Activated naive CD8-positive, alpha-beta T cell treated with anti-CD3 and anti-CD28 coated beads, Interleukin-2, amount 50 U/mL, for 16 hours (primary cell): ENCODE measurements around the gene TMEM235.

ENCODE experiments used
- DNase-seq: peaks from one replicate; pipeline ENCODE4 v3.0.0-alpha.2; 2020; ENCODE audit warnings: low read depth, low spot score

The TMEM235 gene

DNA sequence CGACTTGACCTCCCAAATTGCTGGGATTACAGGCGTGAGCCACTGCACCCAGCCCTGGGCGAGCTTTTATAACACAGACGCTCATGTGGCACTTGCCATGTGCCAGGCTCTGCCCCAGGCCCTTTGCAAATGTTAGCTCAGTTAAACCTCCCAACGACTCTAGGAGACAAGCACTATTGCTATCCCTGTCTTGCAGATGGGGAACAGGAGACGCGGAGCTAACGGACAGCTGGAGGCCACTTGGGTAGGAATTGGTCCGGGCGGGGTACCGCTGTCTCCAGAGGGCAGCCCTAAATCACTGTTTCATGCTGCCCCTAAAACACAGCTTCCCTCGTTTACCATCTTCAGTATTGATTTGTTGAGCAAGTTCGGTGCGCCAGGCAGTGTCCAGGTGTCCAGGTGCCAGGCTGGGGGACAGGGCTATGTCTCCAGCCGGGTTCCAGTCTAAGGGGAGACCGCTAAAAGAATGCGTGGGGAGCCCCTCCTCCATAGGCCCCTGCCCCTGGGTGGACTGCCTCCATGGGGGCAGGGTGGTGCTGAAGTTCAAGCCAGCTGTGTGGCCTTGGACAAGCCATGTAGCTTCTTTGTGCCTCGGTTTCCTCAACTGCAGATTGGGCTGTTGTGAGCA lies 23.7 kb downstream of the TMEM235 start:
- DNase-seq, result no peak

DNA sequence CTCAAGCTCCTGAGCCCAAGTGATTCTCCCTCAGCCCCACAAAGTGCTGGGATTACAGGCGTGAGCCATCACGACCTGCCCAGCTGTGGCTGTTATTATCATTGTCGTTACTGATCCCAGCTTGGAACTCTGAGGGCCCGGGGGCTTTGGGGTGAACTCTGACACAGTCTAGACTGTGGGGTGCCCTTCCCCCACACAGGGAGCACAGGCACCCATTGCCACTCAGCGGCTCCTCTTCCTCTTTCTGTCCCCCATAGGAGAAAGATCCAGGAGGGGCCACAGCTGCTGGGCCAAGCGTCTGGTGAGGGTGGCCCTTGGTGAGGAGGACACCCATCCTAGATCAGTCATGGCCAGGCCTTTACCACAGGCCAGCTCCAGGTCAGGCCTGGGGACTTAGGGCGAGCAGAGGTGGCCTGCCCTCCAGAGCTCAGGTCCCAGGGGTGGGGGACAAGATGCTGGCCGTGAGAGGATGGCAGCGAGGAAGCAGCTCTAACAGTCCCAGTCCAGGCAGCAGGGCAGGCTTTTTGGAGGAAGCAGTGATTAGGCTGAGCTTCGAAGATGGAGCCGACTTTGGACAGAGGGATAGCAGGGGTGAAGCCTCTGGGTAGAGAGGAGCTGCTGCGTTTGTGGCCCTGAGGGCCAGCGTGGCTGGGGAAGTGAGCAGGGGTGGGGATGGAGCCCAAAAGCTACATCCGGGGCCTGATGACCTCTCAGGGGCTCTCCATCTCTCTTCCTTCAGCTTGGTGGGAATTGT lies 24.7 kb downstream of the TMEM235 start:
- no peak for DNase-seq

- DNase-seq, result no peak
These were observed 25.5 kb downstream of the TMEM235 start for GRCh38 chr17:78256707-78257591.

GRCh38 chr17:78257810-78258322 lies 26.4 kb downstream of the TMEM235 start:
- no peak for DNase-seq

DNA sequence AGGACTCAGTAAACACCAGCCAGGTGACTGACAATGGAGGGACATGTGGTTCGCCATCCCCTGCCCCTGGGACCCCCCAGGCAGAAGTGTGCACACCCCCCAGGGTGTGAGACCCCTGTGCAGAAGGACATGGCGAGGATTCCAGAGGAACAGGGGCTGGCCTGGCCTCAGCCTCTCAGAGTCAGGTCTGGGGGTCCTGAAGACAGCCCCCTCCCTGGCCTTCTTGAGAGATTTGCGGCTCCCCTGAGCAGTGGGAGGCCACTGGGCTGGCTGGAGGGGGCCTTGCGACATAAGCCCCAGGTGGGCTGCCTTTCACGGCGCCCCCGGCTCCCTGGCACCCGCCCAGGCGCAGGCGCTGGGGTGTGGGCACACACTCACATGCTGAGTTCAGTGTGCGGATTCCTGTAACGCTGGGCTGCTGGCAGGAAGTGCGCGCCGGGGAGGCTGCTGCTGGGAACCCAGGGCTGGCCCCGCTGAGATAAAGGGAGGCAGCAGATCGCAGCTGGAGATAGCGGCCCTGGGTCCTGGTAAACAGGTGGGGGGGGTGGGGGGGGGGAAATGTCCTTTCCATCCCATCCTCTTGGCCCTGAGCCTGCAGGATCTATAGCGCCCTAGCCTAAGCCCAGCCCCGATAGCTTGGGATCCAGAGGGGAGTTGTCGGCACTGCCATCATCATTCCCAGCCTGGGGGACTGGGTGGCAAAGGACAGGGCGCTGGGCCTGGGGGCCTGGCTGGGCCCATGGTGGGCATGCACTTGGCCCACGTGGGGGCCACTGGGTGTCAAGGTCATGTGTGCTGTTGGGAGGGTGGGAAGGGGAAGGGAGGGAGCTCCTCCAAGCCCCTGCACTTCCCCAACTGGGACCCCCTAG lies 27.1 kb downstream of the TMEM235 start:
- peak; percentile 30 for DNase-seq

DNA sequence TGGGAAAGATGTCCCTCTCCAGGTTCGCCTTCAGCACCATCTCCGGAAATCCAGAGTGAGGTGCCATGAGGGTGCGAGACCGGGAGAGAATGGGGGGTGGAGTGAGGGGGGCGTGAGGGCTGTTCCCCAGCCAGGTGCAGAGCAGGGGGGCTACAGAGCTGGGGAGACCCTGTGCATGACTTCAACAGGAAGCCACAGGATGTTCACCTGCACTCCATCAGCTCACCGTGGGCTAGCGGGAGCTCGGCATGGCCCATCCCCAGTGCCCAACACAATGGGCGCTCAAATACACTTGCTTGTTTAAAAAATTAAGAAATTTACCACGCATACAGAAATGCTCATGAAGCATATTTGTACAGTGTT lies 27.7 kb downstream of the TMEM235 start:
- DNase-seq, result no peak

GRCh38 chr17:78263063-78263735 lies 31.8 kb downstream of the TMEM235 start:
- no peak for DNase-seq

DNA sequence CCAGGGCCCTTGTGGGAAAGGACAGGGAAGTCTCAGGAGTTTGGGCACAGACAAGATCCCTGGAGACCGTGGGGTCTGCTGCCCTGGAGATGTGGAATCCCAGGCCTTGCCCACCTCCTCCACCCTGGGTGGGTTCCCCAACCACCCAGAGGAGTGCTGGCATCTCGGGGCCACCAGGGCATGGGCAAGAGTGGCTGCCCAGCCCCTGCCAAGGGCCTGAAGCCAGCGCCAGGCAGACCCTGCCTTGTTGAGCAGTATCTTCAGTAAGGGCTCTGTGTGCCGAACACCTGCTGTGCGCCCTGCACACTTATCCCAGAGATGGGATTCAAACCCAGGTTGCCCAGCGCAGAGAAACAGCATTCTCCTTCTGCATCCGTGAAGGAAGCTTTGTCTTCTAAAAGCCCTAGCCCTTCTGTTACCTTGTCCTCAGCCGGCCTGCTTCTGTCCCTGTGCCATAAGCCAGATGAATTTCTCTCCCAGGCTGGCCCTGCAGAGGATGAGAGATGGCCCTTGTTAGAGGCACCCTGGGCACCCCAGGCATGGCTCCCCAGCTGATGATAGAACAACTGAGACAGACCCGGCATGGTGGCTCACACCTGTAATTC lies 32.4 kb downstream of the TMEM235 start:
- DNase-seq, result no peak

GRCh38 chr17:78264590-78264989 lies 33.2 kb downstream of the TMEM235 start:
- no peak for DNase-seq

GRCh38 chr17:78265121-78265520 lies 33.7 kb downstream of the TMEM235 start:
- DNase-seq, result no peak

- no peak for DNase-seq
These were observed 34.8 kb downstream of the TMEM235 start for GRCh38 chr17:78266231-78266631.

DNA sequence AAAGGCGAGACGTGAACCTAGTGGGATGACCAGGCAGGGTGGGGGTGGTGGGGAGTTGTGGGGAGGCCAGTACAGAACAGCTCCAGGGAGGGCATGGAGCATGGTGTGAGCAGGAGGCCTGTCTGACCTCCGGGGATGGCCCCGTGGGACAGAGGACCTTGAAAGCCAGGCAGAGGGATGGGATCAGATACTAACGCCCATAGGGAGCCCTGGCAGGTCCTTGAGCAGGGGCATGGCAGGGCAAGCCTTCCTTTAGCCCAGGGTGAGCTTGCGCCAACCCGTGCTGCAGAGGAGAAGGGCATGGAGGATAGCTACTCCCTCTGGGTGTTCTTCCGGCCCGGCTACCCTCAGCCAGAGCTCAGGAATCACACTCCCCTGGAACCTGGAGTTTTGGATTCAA lies 35.3 kb downstream of the TMEM235 start:
- DNase-seq, result no peak

GRCh38 chr17:78267253-78268073 lies 36.0 kb downstream of the TMEM235 start:
- no peak for DNase-seq

GRCh38 chr17:78268191-78268874 lies 36.9 kb downstream of the TMEM235 start:
- DNase-seq, result no peak

- DNase-seq, result no peak
These were observed 37.8 kb downstream of the TMEM235 start for GRCh38 chr17:78268951-78269905.

- no peak for DNase-seq
These were observed 38.5 kb downstream of the TMEM235 start for GRCh38 chr17:78269955-78270381.

DNA sequence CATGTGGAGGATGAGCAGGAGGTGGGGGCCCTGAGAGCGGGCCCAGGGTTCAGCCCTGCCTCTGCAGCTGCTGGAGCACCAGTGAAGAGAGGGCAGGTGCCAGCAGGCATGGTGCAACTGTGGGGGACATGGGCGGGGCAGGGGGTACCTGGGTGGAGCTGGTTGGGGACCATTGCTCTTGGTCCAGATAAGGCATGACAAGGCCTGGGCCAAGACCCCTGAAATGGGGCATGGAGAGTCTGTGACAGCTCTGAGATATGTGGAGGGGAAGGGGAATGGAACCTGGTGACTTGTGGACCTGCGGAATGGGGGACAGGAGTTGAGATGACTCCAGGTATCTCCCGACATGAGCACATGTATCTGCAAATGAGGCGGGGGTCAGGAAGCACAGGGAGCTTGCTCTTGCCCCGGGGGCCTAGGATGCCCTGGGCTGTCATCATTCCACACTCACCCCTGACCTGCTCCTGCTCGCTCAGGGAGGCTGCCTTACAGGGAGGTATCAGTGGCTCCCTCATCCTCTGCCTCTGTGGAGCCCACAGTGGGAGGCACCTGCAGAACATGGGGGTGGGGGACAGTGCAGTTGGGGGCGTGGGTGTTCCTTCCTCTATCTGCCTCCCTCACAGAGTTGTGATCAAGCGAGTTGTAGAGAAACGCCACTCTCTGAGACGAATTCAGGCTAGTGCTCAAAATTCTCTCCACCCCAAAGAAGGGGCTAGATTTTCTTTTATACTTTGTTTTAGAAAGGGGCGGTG lies 40.2 kb downstream of the TMEM235 start:
- DNase-seq, result no peak
